Tibial nerve (tissue), 4 donors: Measurements from ENCODE around the gene ATP7B.
"Not testable (repeated sequence)": the region's sequence is repeated elsewhere in the genome, so short reads cannot be mapped to it uniquely, and the experiment has no call there.

Source experiments
- EP300 ChIP-seq, 2 donors: sonication (generic); formaldehyde crosslinking; IDR thresholded peaks; one replicate each; pipeline ENCODE4 v1.6.1; 2017; ENCODE audit warnings: antibody characterized with exemption in 2 of 2, mild to moderate bottlenecking in 1 of 2
- POLR2A ChIP-seq, 2 donors: fragments of 450-650 bp; IDR thresholded peaks; one replicate each; pipeline ENCODE4 v1.6.1; 2017; ENCODE audit warnings: antibody characterized with exemption in 2 of 2, mild to moderate bottlenecking in 2 of 2, moderate library complexity in 2 of 2
- TF ChIP-seq, protein P1 (sequence below), 5 experiments: fragments of 200-600 bp in 3 of 5; fragments of 450-650 bp in 2 of 5; sonication (generic) in 3 of 5; IDR thresholded peaks; one replicate each; pipeline ENCODE4 v1.5.1; 2016 to 2019; ENCODE audit warnings: antibody characterized with exemption in 5 of 5, mild to moderate bottlenecking in 3 of 5, moderate library complexity in 2 of 5

DNA sequence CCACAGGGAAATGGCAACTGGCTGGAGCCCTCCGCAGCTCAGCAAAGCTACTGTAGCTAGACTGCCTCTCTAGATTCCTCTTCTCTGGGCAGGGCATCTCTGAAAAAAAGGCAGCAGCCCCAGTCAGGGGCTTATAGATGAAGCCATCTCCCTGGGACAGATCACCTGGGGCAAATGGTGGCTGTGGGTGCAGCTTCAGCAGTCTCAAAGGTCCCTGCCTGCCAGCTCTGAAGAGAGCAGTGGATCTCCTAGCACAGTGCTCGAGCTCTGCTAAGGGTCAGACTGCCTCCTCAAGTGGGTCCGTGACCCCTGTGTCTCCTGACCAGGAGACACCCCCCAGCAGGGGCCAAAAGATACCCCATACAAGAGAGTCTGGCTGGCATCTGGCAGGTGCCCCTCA, 28.0 kb downstream of the ATP7B start:
- not testable (repeated sequence) for TF ChIP-seq POLR2A, EP300 (IDR thresholded peaks at IDR 0.05)
- TF ChIP-seq, protein P1, sequence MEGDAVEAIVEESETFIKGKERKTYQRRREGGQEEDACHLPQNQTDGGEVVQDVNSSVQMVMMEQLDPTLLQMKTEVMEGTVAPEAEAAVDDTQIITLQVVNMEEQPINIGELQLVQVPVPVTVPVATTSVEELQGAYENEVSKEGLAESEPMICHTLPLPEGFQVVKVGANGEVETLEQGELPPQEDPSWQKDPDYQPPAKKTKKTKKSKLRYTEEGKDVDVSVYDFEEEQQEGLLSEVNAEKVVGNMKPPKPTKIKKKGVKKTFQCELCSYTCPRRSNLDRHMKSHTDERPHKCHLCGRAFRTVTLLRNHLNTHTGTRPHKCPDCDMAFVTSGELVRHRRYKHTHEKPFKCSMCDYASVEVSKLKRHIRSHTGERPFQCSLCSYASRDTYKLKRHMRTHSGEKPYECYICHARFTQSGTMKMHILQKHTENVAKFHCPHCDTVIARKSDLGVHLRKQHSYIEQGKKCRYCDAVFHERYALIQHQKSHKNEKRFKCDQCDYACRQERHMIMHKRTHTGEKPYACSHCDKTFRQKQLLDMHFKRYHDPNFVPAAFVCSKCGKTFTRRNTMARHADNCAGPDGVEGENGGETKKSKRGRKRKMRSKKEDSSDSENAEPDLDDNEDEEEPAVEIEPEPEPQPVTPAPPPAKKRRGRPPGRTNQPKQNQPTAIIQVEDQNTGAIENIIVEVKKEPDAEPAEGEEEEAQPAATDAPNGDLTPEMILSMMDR (IDR thresholded peaks at IDR 0.05) = not testable (repeated sequence)
